SK-N-SH (cell line): Measurements from ENCODE around the gene MORC2.

Source experiments
- CHD2 ChIP-seq: fragments of 150-350 bp; IDR thresholded peaks from 2 replicates; pipeline ENCODE4 v1.6.1; 2018; ENCODE audit warnings: low read length; ENCODE audit not compliant: partially characterized antibody
- CTCF ChIP-seq: fragments of 200-600 bp; sonication (generic); IDR thresholded peaks from 2 replicates; pipeline ENCODE4 v1.6.1; 2017; ENCODE audit warnings: antibody characterized with exemption, mild to moderate bottlenecking, moderate library complexity
- EP300 ChIP-seq, 2 experiments: IDR thresholded peaks; 2 replicates each; pipeline versions ENCODE4 v1.4.0 to v1.6.1; 2012; ENCODE audit warnings: borderline replicate concordance in 1 of 2, low read depth in 1 of 2, low read length in 1 of 2
- IRF3 ChIP-seq: fragments of 150-350 bp; IDR thresholded peaks from 2 replicates; pipeline ENCODE4 v1.6.1; 2016; ENCODE audit warnings: mild to moderate bottlenecking, low read depth, low read length

GRCh38 chr22:30880847-30881246, 87.7 kb downstream of the MORC2 start:
- TF ChIP-seq IRF3 = no peak
- no peak for TF ChIP-seq CTCF
- no peak for TF ChIP-seq EP300 (IDR thresholded peaks at IDR 0.05; ENCODE audit: borderline replicate concordance in 1 of 2, low read depth in 1 of 2, low read length in 1 of 2)
- TF ChIP-seq CHD2 = no peak
